Stomach (tissue), 9 donors: ENCODE data around the gene SSBP3. TPM values are rescaled to one million over a fixed set of nuclear protein-coding genes. Genes with fewer than 3 reads are reported as not detected.

ENCODE experiments used
- DNase-seq, 2 donors: peaks; one replicate each; pipeline versions ENCODE4 v3.0.0 to v3.0.0-alpha.2; 2013 to 2019
- H3K27ac ChIP-seq, 5 donors: fragments of 200-600 bp in 4 of 5; sonication (generic) in 4 of 5; one replicate each; pipeline ENCODE4 v1.5.1; 2013 to 2019; ENCODE audit warnings: mild to moderate bottlenecking in 1 of 5, moderate library complexity in 1 of 5
- H3K27me3 ChIP-seq, 3 donors: fragments of 200-600 bp; sonication (generic); one replicate each; pipeline ENCODE4 v1.5.1; 2017 to 2019; ENCODE audit warnings: mixed run types in 1 of 3
- H3K36me3 ChIP-seq, 4 donors: fragments of 200-600 bp; sonication (generic); 1 replicate in 3 of 4; 2 replicates in 1 of 4; pipeline ENCODE4 v1.5.1; 2016 to 2019
- H3K4me1 ChIP-seq, 4 donors: fragments of 200-600 bp; sonication (generic); one replicate each; pipeline ENCODE4 v1.5.1; 2016 to 2019
- H3K4me3 ChIP-seq, 4 donors: fragments of 200-600 bp; sonication (generic) in 3 of 4; one replicate each; pipeline ENCODE4 v1.5.1; 2016 to 2019; ENCODE audit warnings: mild to moderate bottlenecking in 1 of 4
- H3K9me3 ChIP-seq, 4 donors: fragments of 200-600 bp; sonication (generic); one replicate each; pipeline ENCODE4 v1.5.1; 2016 to 2019
- EP300 ChIP-seq: sonication (generic); formaldehyde crosslinking; IDR thresholded peaks from one replicate; pipeline ENCODE4 v1.6.1; 2017; ENCODE audit warnings: antibody characterized with exemption
- POLR2A ChIP-seq, 4 donors: fragments of 450-650 bp; IDR thresholded peaks; one replicate each; pipeline ENCODE4 v1.6.1; 2016; ENCODE audit warnings: antibody characterized with exemption in 4 of 4, control low read depth in 2 of 4, mild to moderate bottlenecking in 1 of 4, moderate library complexity in 1 of 4
- POLR2AphosphoS5 ChIP-seq, 3 donors: sonication (generic); formaldehyde crosslinking; IDR thresholded peaks; one replicate each; pipeline ENCODE4 v1.6.1; 2016; ENCODE audit warnings: antibody characterized with exemption in 3 of 3
- WGBS, 5 donors: extraction: QIAGEN DNeasy Blood & Tissue Kit in 3 of 5; methylation state at CpG; one replicate each; pipeline versions ENCODE4 v1.1.5 to v1.1.7; 2013 to 2018; 5-methylcytosine and 5-hydroxymethylcytosine counted together
- intact Hi-C: fragments of 100-400 bp; cut with DNase I; formaldehyde crosslinking; loops from one replicate; pipeline ENCODE4 v1.15.1; 2023; ENCODE audit warnings: low total_unique reads
- polyA plus RNA-seq, 3 donors: library from polyadenylated mRNA; stranded (reverse); fragments of 200-250 nt; gene quantifications; one replicate each; pipeline ENCODE4 v1.2.3, GENCODE V29; 2013
- total RNA-seq, 5 donors: library from RNA; depleted of rRNA; stranded (reverse); fragments of >200 nt; gene quantifications; one replicate each; pipeline versions ENCODE4 v1.1.0 to v1.2.3, GENCODE V29; 2014 to 2016
- TF ChIP-seq, protein P1 (sequence below), 7 experiments: fragments of 450-650 bp in 4 of 7; fragments of 200-600 bp in 3 of 7; sonication (generic) in 3 of 7; IDR thresholded peaks; one replicate each; pipeline ENCODE4 v1.5.1; 2016 to 2019; ENCODE audit warnings: antibody characterized with exemption in 7 of 7, control low read depth in 2 of 7, mild to moderate bottlenecking in 1 of 7
- donor health status: healthy with polysubstance abuse.
- donor health status: Bipolar disorder and iron deficiency.
- donor health status: healthy.

The SSBP3 gene
- total and polyA plus RNA-seq, 8 donors: 4.3 to 100 (median 38.1) TPM

GRCh38 chr1:54355931-54356679 is 50.1 kb downstream of the SSBP3 start:
- Histone ChIP-seq H3K9me3 (no peaks in the 10 kb centered on the region), H3K27ac (peak overlapping the region; percentile 72 to 82 (median 75)), H3K36me3 (peaks cover 0 to 9% (median 0%) of the 10 kb centered on the region in 4 donors), H3K27me3 (no peaks in the 10 kb centered on the region), H3K4me1 (peaks cover 76 to 100% (median 88%) of the 10 kb centered on the region in 4 donors), H3K4me3 (peak overlapping the region; percentile 5 to 41 (median 16))
- WGBS, 5 donors: 23 to 47% (median 33%) methylated on average over 31 of the region's 31 CpGs
- intact Hi-C loops: no loop called here
- TF ChIP-seq, protein P1, sequence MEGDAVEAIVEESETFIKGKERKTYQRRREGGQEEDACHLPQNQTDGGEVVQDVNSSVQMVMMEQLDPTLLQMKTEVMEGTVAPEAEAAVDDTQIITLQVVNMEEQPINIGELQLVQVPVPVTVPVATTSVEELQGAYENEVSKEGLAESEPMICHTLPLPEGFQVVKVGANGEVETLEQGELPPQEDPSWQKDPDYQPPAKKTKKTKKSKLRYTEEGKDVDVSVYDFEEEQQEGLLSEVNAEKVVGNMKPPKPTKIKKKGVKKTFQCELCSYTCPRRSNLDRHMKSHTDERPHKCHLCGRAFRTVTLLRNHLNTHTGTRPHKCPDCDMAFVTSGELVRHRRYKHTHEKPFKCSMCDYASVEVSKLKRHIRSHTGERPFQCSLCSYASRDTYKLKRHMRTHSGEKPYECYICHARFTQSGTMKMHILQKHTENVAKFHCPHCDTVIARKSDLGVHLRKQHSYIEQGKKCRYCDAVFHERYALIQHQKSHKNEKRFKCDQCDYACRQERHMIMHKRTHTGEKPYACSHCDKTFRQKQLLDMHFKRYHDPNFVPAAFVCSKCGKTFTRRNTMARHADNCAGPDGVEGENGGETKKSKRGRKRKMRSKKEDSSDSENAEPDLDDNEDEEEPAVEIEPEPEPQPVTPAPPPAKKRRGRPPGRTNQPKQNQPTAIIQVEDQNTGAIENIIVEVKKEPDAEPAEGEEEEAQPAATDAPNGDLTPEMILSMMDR (IDR thresholded peaks at IDR 0.05): peak in 1 of 7 experiments; percentile 6
- TF ChIP-seq POLR2A (IDR thresholded peaks at IDR 0.05) (no peak), POLR2AphosphoS5 (IDR thresholded peaks at IDR 0.05) (peak in 1 of 3 donors; percentile 24)
- peak in 1 of 2 donors; percentile 81 for DNase-seq

- DNase-seq: no peak
- Histone ChIP-seq H3K4me3 (no peak overlapping the region), H3K4me1 (peaks cover 67 to 100% (median 90%) of the 10 kb centered on the region in 4 donors), H3K27ac (peak overlapping the region; percentile 49 to 82 (median 74)), H3K9me3 (no peaks in the 10 kb centered on the region), H3K36me3 (peaks cover 0 to 9% (median 0%) of the 10 kb centered on the region in 4 donors), H3K27me3 (no peaks in the 10 kb centered on the region)
- TF ChIP-seq POLR2A (IDR thresholded peaks at IDR 0.05) (no peak), POLR2AphosphoS5 (IDR thresholded peaks at IDR 0.05) (peak in 1 of 3 donors; percentile 9)
- intact Hi-C loops: no loop called here
- 23 to 56% (median 43%) methylated on average over 6 of the region's 6 CpGs for WGBS, 5 donors
These were observed 51.3 kb downstream of the SSBP3 start for GRCh38 chr1:54354899-54355298.

GRCh38 chr1:54353959-54354358 is 52.2 kb downstream of the SSBP3 start:
- H3K4me1 ChIP-seq: peaks cover 62 to 100% (median 86%) of the 10 kb centered on the region in 4 donors
- TF ChIP-seq POLR2A (IDR thresholded peaks at IDR 0.05) (no peak), POLR2AphosphoS5 (IDR thresholded peaks at IDR 0.05) (no peak), EP300 (no peak)
- TF ChIP-seq, protein P1 (IDR thresholded peaks at IDR 0.05): no peak
- no peaks in the 10 kb centered on the region for H3K27me3 ChIP-seq
- H3K4me3 ChIP-seq: no peak overlapping the region
- 53 to 77% (median 60%) methylated on average over 4 of the region's 4 CpGs for WGBS, 5 donors
- H3K27ac ChIP-seq: peak overlapping the region in 4 of 5 donors; percentile 6 to 82 (median 73)
- no peaks in the 10 kb centered on the region for H3K9me3 ChIP-seq
- DNase-seq: no peak
- peaks cover 0 to 9% (median 0%) of the 10 kb centered on the region in 4 donors for H3K36me3 ChIP-seq
- intact Hi-C loops: no loop called here

DNA sequence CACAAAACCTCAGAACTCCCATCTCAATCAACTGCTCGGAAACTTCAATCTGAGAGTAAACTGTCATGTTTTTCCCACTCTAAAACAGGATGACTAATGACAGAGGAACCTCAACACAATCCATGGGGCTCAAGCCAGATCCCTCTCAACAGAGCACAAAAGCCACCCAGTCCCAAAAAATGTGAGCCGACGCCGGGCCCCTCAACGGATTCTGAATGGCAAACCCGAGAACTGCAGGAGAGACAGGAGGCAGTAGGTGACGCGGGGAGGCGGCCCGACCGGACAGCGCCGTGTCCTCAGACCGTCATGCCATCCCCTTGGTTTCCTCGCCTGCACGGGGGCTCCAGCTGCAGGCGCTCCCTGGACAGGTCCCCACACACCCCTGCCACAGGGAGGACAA is 53.4 kb downstream of the SSBP3 start:
- peaks cover 0 to 4% (median 0%) of the 10 kb centered on the region in 4 donors for H3K36me3 ChIP-seq
- no peaks in the 10 kb centered on the region for H3K27me3 ChIP-seq
- peak overlapping the region in 3 of 5 donors; percentile 23 to 82 (median 72) for H3K27ac ChIP-seq
- peaks cover 60 to 100% (median 85%) of the 10 kb centered on the region in 4 donors for H3K4me1 ChIP-seq
- WGBS, 5 donors: 70 to 88% (median 83%) methylated on average over 15 to 17 of the region's 17 CpGs
- H3K9me3 ChIP-seq: no peaks in the 10 kb centered on the region
- no peak for DNase-seq
- no peak overlapping the region for H3K4me3 ChIP-seq
- no peak for TF ChIP-seq EP300
- TF ChIP-seq POLR2A (IDR thresholded peaks at IDR 0.05): no peak
- intact Hi-C loops: no loop called here

GRCh38 chr1:54350360-54350759 is 55.8 kb downstream of the SSBP3 start:
- Histone ChIP-seq H3K4me3 (no peak overlapping the region), H3K27ac (peak overlapping the region; percentile 7 to 82 (median 49)), H3K4me1 (peaks cover 40 to 97% (median 72%) of the 10 kb centered on the region in 4 donors), H3K27me3 (no peaks in the 10 kb centered on the region), H3K9me3 (no peaks in the 10 kb centered on the region), H3K36me3 (peaks cover 0 to 4% (median 0%) of the 10 kb centered on the region in 4 donors)
- WGBS, 5 donors: 11 to 37% (median 25%) methylated on average over 5 of the region's 5 CpGs
- intact Hi-C loops: no loop called here
- TF ChIP-seq, protein P1 (IDR thresholded peaks at IDR 0.05): no peak
- no peak for TF ChIP-seq EP300
- no peak for TF ChIP-seq POLR2AphosphoS5 (IDR thresholded peaks at IDR 0.05)
- no peak for TF ChIP-seq POLR2A (IDR thresholded peaks at IDR 0.05)
- DNase-seq: no peak
